HG03432 (cell line): Measurements from ENCODE around the gene TNIK.

Experiments
- ATAC-seq: cut with Tn5 transposase; IDR thresholded peaks from one replicate; pipeline ENCODE4 v1.9.1; 2021; ENCODE audit warnings: mild to moderate bottlenecking, moderate library complexity; ENCODE audit not compliant: unreplicated experiment

TNIK gene

GRCh38 chr3:171018156-171018935 lies 441.9 kb downstream of the TNIK start:
- ATAC-seq = no peak

DNA sequence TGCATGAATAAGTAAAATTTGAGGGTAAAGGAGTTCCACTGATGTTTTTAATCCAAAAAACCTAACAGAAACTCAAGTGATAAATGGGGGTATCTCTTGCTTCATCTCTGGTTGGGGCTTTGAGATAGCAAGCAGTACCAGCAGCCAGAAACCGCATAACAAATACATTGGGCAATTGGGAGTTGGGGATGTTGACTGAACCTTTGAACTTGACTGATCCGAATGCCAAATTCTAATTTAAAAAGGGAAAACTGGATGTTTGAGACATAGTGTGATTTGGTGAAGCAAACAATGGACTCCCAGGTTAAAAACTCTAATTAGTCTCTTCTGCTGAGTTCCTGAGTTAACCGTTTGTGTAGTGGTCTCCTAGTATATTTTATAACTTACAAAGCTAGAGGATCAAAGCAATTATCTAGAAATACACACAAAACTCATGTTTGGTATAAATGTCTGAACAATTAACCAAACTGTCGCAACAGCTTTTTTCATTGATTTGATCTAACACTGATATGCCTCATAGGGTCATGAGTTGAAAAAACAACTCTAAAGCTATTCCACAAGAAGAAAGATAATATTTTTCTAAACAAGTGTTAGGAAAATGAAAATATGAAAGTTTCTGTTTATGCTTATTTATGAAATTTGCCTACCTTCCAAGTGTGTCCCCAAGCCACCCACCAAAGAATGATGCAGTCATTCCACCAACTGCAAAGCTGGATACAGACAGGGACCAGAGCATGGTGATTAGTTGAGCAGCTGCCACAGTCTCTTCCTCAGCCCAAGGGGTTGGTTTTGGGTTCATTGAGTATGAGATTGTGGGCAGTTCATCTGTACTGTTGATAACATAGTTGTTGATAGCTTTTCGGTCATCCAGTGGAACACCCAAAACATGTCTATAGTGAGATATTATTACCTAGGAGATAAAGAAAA lies 446.1 kb downstream of the TNIK start:
- no peak for ATAC-seq

DNA sequence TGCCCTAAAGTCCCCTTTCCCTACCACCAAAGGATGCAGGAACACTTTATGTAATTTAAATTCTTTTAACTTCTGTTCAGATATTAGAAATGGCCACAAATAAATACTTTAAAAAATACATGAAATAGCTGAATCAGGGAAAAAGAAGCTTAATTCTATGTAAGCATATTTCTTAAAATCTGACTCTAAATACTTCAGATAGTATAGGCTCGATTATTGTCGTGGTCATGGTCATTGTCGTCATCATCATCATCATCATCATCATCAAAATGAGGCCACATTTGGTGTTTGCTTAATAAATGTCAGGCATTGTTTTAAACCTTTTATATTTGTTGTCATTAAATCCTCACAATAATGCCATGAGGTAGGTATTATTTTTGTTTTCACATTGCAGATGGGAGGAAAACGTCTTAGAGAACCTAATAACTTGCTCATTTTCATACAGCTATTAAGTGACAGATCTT lies 448.3 kb downstream of the TNIK start:
- no peak for ATAC-seq
